Mucosa of descending colon (tissue), 3 donors: Measurements from ENCODE around the gene LEAP2. TPM values are rescaled to one million over a fixed set of nuclear protein-coding genes. Genes with fewer than 3 reads are reported as not detected.

ENCODE experiments used
- ATAC-seq: fragments of 200-7000 bp; cut with Tn5 transposase; one replicate; pipeline ENCODE4 v1.9.1; 2020; ENCODE audit warnings: mild to moderate bottlenecking, moderate library complexity
- DNase-seq, 3 donors: peaks; one replicate each; pipeline ENCODE4 v3.0.0-alpha.2; 2020
- H3K36me3 ChIP-seq: fragments of 200-600 bp; one replicate; pipeline ENCODE4 v1.8.0; 2021; ENCODE audit warnings: low read depth, mild to moderate bottlenecking
- H3K4me1 ChIP-seq: fragments of 200-600 bp; one replicate; pipeline ENCODE4 v1.8.0; 2021; ENCODE audit warnings: low read depth, mild to moderate bottlenecking
- H3K4me3 ChIP-seq: fragments of 200-600 bp; one replicate; pipeline ENCODE4 v1.8.0; 2021; ENCODE audit warnings: mild to moderate bottlenecking
- H3K9me3 ChIP-seq: fragments of 200-600 bp; one replicate; pipeline ENCODE4 v1.8.0; 2021; ENCODE audit warnings: mild to moderate bottlenecking
- intact Hi-C, 2 donors: fragments of 100-400 bp; cut with DNase I in 1 of 2; cut with micrococcal nuclease in 1 of 2; formaldehyde crosslinking; loops; one replicate each; pipeline versions ENCODE4 v1.11.0 to v1.11.1; 2022; cut with DNase I, micrococcal nuclease
- total RNA-seq, 3 donors: library from RNA; stranded (reverse); fragmentation: NEBNext Ultra II Directional in 2 of 3; extraction: Animal tissue kit (Norgen Biotek cat#: 25700) in 2 of 3; gene quantifications; one replicate each; pipeline versions ENCODE4 v1.2.1 to v1.2.4, GENCODE V29; 2021 to 2023
- TF ChIP-seq, protein P1 (sequence below): fragments of 200-600 bp; IDR thresholded peaks from one replicate; pipeline ENCODE4 v1.8.0; 2022; ENCODE audit warnings: antibody characterized with exemption, mild to moderate bottlenecking
- donor health status: DM: no; HTN: no; CAD: no; lungs with moderate emphysema.
- donor health status: DM: no; HTN: no; CAD: no.
- donor health status: DM: no; HTN: yes; CAD: no.

The LEAP2 gene
- total RNA-seq, 3 donors from 2014 or later = 2.9 to 9.9 (median 3.8) TPM

DNA sequence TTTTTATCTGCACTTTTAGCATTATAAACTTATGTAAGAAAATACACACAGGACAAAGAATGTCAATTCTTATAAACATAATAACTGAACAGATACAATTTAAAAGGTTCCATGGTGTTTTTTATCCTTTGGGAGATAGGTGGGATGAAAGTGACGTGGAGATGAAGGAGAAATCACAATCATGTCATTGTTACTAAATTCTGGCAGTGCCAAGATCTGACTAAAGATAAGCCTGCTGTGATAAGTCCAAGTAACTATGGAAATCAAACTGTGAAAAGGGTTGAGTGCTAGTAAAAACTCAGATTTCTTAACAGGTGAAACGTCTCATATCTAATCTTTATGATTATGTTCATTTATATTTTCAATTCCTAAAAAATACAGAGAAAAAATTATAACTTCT is 11.1 kb downstream of the LEAP2 start:
- peak; percentile 20 for ATAC-seq
- DNase-seq = no peak
- Histone ChIP-seq H3K36me3 (peaks cover 4% of the 10 kb centered on the region), H3K9me3 (no peaks in the 10 kb centered on the region), H3K4me3 (no peak overlapping the region), H3K4me1 (no peaks in the 10 kb centered on the region)
- TF ChIP-seq, protein P1, sequence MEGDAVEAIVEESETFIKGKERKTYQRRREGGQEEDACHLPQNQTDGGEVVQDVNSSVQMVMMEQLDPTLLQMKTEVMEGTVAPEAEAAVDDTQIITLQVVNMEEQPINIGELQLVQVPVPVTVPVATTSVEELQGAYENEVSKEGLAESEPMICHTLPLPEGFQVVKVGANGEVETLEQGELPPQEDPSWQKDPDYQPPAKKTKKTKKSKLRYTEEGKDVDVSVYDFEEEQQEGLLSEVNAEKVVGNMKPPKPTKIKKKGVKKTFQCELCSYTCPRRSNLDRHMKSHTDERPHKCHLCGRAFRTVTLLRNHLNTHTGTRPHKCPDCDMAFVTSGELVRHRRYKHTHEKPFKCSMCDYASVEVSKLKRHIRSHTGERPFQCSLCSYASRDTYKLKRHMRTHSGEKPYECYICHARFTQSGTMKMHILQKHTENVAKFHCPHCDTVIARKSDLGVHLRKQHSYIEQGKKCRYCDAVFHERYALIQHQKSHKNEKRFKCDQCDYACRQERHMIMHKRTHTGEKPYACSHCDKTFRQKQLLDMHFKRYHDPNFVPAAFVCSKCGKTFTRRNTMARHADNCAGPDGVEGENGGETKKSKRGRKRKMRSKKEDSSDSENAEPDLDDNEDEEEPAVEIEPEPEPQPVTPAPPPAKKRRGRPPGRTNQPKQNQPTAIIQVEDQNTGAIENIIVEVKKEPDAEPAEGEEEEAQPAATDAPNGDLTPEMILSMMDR = no peak
- intact Hi-C loops = no loop called here

DNA sequence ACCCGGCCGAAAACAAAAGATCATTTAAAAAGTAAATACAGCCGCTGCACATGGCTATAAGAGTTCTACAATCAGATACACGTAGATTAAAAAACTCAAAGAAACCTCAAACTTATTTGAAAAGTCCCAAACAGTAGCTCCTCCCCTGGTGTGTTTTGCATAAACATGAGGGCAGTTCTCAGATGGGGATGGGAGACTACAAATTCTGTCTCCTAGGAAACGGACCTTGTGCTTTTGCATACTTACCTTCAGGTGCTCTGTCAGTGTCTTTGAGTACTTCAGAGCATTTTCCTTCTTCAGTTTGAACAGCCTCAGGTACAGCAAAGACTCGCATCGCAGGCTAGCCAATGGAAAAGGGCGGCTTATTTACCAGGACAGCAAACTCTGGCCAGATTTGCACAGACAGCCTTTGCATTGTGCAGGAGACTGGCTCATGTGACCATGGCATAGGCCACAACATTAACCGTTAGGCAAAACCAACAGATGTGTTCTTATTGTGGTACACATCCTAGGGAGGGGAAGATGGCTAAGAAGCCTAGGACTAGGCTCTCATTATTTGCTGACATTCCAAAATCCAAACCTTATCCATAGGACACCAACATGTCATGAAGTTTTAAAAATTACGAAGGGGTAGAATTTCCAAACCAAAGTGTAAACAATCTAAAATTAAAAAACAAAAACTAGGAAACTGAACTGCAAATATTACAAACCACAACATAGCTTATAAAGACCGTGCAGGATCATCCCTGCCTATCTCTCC is 12.8 kb downstream of the LEAP2 start:
- no peaks in the 10 kb centered on the region for H3K4me1 ChIP-seq
- TF ChIP-seq, protein P1 = no peak
- H3K9me3 ChIP-seq = no peaks in the 10 kb centered on the region
- DNase-seq (no peak), ATAC-seq (peak; percentile 30)
- intact Hi-C loops = no loop called here
- no peak overlapping the region for H3K4me3 ChIP-seq
- H3K36me3 ChIP-seq = peaks cover 4% of the 10 kb centered on the region

DNA sequence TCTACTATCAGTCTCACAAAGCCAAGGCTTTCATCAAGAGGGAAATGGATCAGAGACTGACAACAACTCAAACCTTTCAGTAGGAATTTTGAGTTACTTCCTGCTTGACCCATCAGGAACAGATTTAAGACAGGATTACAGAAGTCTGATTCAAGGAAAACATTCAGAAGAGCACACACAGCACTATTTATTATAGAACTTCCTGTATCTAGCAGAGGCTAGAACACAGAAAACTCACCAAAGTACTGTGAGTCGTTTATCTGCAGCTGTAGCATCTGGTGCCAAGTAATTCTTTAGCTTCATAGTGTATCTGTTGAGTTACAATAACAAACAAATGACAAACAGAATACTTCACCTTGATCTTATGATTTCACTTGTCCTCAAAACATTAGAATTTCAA is 13.8 kb downstream of the LEAP2 start:
- ATAC-seq (no peak), DNase-seq (no peak)
- Histone ChIP-seq H3K4me3 (no peak overlapping the region), H3K4me1 (no peaks in the 10 kb centered on the region), H3K9me3 (no peaks in the 10 kb centered on the region), H3K36me3 (peaks cover 4% of the 10 kb centered on the region)
- intact Hi-C loops = no loop called here
- TF ChIP-seq, protein P1 = no peak

DNA sequence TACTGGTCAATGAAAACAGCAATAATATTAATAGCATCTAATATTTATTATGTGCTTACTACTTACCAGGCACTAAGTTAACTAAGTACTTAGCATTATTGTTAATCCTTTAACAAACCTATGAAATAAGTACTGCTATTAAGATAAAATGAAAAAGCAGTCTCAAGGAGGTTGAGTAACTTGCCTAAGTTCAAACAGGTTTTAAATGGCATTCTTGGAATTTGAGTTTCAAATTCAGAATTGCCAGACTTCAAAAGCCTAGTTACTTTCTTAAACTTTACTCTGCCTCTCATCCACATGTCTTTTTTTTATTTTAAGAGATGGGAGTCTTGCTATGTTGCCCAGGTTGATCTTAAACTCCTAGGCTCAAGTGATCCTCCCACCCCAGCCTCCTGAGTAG is 16.0 kb downstream of the LEAP2 start:
- intact Hi-C loops = no loop called here
- TF ChIP-seq, protein P1 = no peak
- DNase-seq (no peak), ATAC-seq (no peak)
- peaks cover 3% of the 10 kb centered on the region for H3K36me3 ChIP-seq
- H3K4me3 ChIP-seq = no peak overlapping the region
- H3K4me1 ChIP-seq = no peaks in the 10 kb centered on the region
- H3K9me3 ChIP-seq = no peaks in the 10 kb centered on the region

DNA sequence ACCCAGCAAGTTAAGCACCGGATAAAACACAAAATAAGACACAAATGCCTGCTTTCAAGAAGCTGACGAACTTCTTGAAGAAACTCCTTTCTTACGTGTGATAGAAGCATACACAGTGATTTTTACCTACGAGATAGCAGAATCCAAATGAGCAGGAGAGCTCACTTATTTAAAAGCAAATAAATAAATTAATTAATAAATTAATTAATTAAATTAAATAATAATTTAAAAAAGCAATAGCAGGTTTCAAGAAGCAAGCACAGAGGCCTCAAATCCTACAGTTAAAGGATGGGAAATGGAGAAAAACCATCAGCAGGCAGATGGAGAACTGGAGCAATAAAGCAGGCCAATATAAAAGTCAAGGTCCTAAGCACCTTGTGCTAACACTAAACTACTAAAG is 17.3 kb downstream of the LEAP2 start:
- no peak for ATAC-seq
- intact Hi-C loops = no loop called here
- H3K9me3 ChIP-seq = no peaks in the 10 kb centered on the region
- no peaks in the 10 kb centered on the region for H3K36me3 ChIP-seq
- TF ChIP-seq, protein P1 = no peak
- DNase-seq = no peak
- H3K4me3 ChIP-seq = no peak overlapping the region
- H3K4me1 ChIP-seq = no peaks in the 10 kb centered on the region
